Glomerular endothelial cell (primary cell): Measurements from ENCODE around the gene FAM185A. TPM values are rescaled to one million over a fixed set of nuclear protein-coding genes. Genes with fewer than 3 reads are reported as not detected.

Source experiments
- total RNA-seq: library from RNA; depleted of rRNA; stranded (reverse); fragments of >200 nt; gene quantifications from 2 replicates; pipeline ENCODE4 v1.2.3, GENCODE V29; 2015

FAM185A gene
- total RNA-seq, 1 donor from 2014 or later = 4.6 TPM

Other genes with a start within 250 kb of the FAM185A start
- 12.1 and 14.4 TPM in 2 replicates for gene RASA4B, start 231.2 kb upstream of the FAM185A start, total RNA-seq
- gene UPK3BL2, start 205.3 kb upstream of the FAM185A start, total RNA-seq = 9.7 and 11.7 TPM in 2 replicates
- not detected in 2 replicates for gene SPDYE2, start 197.8 kb upstream of the FAM185A start, total RNA-seq
- gene POLR2J3, start 176.4 kb upstream of the FAM185A start, total RNA-seq = 16.6 and 21.4 TPM in 2 replicates
- gene RASA4, start 132.2 kb upstream of the FAM185A start, total RNA-seq = 22.0 and 30.1 TPM in 2 replicates
- 13.4 and 24.4 TPM in 2 replicates for gene UPK3BL1, start 106.2 kb upstream of the FAM185A start, total RNA-seq
- not detected in 2 replicates for gene SPDYE2B, start 98.7 kb upstream of the FAM185A start, total RNA-seq
- 1.8 and 6.1 TPM in 2 replicates for gene POLR2J2, start 77.3 kb upstream of the FAM185A start, total RNA-seq
- 34.6 and 71.4 TPM in 2 replicates for gene LRRC17, start 164.0 kb downstream of the FAM185A start, total RNA-seq